Fibroblast of skin of left biceps (primary cell): ENCODE results near the gene HOXD9.

Experiments used
- DNase-seq, 2 experiments: peaks; one replicate each; pipeline ENCODE4 v3.0.0-alpha.2; 2013; ENCODE audit warnings: low read depth in 2 of 2

The HOXD9 gene

GRCh38 chr2:176122683-176123410 lies at the start of gene HOXD9:
HOXD9 (plus strand) TSS chr2:176122719; CDS start chr2:176122769, 50 bp downstream.
- no peak for DNase-seq

DNA sequence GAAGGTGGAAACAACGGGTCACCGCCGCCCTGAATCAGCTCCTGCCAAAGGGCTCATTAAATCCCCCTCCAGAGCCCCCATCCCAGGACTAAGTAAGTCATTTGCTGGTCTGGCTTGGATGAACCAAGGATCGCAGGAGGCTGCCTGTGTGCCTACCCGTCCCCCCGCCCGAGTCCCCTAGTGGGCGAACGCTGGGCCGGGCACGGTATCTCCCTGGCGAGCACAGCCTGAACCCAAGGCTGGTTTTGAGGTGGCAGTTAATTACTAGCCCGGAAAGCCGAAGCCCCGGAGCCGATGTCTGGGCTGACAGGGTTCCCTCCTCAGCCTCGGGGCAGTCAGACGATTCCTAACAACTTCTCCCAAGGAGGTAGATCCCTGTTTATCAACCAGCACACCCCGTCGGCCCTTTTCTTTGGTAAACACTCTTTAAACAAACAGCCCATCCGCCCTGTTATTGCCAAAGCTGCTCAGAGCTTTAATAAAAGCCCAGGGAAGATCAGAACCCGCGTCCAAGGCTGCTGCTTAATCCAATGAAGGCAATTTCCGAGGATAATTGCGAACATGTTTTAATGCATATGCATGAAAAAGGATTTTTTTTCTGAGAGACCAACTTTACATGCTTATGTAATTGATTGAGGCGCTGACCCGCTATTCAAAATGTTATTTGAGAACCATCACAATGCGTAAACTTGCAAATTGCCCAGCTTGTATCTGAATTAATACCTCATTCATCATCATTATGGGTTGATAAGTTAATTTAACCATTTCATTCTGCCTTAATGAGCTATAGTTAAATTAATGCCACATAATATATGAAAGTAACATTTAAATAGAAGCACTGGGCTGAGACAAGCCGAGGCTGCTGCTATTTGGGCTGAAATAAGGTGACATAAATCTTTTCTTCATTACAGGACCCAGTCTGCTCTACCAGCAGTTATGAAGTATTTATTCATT lies 49.3 kb upstream of the HOXD9 start:
- no peak for DNase-seq

GRCh38 chr2:176074919-176075425 lies 47.5 kb upstream of the HOXD9 start:
- DNase-seq, result no peak

DNA sequence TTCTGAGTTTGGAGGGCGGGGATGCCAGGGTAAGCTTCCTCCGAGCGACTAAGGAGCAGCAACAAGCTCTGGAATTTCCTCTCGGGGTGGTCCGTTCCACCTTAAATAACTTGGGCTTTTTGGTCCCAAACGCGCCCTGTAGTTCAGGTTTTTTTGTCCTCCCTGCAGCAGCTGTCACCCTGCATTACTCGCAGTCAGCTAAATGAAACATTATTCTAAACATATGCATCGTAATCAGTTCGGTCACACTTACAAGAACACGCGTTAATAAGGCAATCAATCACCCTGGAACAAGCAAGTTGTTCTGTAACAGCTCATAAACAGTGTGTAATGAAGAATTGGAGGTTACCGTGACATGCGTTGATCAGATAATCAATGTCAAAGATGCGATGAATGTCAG lies 47.0 kb upstream of the HOXD9 start:
- no peak for DNase-seq

DNA sequence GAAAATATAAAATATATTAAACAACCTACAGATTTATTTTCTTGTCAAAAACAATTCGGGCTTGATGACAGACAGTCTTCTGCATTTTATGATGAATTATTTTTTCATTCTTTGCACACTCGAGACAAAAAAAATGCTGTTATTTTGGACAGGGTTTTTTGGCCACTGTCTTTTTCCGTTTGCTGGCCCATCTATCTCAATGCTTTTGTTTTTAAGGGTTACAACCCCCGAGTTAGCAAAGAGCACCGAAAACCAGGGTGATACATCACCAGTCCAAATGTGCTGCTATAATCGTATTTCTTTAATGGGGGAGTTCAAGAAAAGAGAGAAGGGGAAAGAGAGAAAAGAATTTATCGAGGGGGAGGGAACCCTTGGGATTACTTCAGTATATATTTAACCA lies 46.5 kb upstream of the HOXD9 start:
- no peak for DNase-seq

DNA sequence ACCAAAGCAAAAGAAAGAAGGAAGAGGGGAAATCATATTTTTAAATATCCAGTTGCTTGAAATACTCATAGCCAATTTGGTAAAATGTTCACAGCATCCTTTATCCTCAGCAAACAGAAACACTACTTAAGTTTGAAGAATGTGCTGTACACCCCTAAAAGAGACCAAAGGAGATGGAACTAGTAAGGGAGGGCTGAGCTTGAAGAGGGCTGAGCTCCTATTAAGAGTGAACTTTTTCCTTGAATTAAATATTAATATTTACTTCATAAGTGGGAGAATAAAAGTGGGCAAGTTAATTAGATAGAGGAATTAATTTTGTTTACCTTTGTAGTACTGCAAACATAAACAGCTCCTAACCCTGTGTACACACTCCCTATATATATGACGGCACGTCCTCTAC lies 45.7 kb upstream of the HOXD9 start:
- no peak for DNase-seq

DNA sequence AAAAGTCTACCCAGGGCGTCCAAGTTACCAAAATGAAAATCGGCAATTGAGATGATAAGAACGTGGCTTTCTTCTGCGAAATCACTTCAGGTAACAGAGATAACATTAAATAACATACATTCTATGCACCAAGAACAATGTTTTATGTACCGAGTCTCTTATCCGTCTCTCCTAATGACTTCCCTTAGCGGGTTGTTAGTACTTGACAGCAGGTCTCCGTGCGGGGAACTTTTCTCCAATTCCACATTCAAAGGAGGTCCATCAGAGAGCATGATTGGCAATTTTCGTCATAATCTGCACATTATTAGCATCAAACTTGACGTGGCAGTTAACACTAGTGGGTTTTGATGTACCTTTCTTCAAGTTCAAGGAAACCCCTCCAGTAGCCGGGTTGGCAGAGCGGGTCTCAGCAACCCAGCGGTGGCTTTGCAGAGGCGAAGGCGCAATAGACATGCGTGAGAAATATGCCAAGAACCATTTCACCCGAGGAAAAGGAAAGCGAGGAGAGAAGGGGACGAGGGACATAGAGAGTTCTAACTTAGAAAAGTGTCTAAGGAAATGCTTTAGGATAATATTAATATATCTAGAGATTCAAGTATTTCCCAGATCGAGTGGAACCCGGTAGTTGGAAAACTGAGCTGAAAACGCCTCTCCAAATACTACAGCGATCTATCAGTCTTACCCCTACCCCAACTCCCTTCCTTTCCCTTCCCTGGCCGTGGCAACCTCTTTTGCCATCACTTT lies 43.8 kb upstream of the HOXD9 start:
- no peak for DNase-seq

DNA sequence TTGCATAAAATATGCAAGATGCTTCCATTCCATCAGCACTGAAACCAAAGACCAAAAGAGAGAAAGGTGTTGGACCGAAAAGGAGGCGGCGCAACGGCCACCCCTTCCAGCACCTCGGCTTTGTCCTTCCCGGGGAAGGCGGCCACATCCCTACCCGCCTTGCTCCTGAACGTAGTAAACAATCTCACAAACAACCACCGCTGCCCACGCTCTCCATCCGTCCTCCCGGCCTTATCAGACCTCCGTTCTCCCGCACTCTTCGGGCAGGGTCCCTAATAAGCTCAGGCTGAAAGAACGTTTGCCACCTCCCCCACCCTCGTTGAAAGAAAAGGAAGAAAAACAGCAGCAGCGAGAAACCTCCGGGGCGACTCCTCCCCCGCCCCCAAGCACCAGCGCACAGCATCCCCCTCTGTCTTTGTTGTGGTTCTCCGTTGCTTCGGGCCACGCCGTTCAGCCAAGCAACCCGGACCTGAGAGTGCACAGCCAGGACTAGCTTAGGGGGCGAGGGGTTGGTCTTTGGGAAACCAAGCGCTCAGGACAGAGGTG lies 43.2 kb upstream of the HOXD9 start:
- DNase-seq, result no peak

- no peak for DNase-seq
Measured at GRCh38 chr2:176079831-176080539, 42.5 kb upstream of the HOXD9 start.

- DNase-seq, result no peak
Measured at GRCh38 chr2:176080540-176081375, 41.8 kb upstream of the HOXD9 start.

DNA sequence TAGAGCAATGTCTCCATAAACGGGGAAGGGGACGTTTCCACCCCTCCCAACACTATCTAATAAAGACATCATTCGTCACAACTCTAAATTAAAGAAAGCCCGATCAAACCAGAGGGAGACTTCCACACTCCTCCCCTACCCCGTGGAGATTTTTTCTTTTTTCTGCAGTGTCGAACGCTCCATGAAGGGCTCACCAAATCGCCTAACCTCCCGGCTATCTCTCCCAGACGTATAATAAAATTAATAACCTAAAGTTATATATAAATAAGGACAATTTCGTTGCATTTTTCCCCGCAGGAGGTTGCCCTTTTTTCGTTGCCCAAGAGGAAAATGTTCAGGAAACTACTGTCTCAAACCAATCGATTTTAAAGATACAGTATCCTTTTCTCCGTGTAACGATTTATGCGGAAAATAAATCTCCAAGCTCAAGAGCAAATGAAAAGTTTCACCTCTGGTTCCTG lies 41.1 kb upstream of the HOXD9 start:
- DNase-seq, result no peak

- DNase-seq, result no peak
Measured at GRCh38 chr2:176081837-176082524, 40.5 kb upstream of the HOXD9 start.

DNA sequence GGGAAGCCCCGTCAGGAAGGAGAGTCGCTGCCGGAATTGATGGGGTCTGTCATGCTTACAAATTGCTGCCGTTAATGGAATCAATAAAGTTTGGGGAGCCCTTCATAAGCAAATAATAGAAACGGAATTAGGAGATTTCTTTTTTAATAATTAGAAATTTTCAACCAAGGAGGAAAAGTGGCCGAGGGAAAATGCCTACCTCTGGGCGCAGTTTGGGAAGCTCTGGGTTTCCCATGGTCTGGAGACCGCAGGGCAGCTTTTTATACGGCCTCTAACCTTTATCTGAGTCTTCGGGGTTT lies 40.0 kb upstream of the HOXD9 start:
- DNase-seq, result no peak

DNA sequence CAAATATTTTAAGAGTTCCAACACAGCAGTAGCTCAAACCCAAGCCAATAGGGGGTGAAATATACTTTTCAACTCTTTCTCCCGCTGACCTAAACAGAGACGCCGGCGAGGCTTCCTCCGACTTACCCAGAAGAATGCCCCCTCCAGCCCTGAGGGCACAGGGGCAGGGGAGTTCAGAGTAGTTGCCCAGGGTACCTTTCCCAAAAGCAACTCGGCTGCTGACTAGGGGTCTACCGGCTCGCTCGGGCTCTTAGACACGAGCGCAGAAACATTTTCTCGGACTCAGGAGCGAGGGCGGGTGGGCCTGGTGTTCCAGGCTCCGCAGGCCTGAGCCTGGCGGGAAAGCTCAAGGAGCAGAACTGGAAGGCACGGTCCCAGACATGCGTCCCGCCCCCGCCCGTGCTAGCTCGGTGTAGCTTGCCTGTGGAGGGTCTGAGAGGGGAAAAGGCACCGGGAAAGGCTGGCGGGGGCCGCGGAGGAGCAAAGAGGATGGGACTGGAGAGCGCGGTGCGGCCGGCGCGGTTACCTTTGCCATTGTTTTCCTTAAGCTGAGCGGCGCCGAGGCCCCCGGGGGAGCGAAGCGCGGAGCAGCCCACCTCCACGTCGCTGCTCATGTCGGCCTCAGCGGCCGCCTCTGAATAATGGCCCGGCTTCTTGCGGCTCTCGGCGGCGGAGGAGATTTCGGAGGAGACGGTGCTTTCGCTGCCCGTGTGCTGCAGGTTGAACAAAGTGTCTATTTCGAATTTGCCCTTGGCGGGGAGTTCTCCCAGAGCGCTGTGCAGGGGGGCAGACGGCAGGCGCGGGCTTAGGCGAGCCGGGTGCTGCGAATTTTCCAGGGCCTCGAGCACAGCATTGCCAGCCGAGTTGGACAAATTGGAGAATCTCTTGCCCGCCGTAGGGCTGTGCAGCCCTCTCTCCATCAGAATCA lies 39.4 kb upstream of the HOXD9 start:
- DNase-seq, result no peak

GRCh38 chr2:176083796-176084261 lies 38.7 kb upstream of the HOXD9 start, which contains the start of gene EVX2:
EVX2 (minus strand) TSS chr2:176083962; CDS start chr2:176083776, 186 bp downstream.
- no peak for DNase-seq

DNA sequence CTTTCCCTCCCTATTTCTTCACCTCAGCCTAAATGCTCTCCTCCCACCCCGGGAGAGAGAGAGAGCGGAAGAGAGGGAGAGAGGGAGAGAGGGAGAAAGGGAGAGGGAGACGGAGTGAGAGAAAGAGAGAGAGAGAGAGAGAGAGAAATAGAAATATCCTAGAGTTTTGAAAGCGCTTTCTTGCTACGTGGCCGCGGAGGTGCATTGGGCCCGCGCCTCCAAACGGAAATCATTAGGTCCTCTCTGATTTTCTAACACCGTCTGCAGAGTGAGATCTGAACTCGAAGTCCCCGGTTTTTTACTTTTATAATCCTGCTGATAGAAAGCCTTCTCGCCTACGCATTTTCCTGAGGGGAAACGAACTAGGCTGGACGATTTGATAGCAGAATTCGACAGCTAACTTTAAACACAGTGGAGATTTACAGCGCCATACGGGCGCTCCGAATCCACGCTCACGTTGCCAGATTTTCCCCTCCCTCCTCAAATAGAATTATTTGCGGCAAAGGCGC lies 37.9 kb upstream of the HOXD9 start:
- no peak for DNase-seq

DNA sequence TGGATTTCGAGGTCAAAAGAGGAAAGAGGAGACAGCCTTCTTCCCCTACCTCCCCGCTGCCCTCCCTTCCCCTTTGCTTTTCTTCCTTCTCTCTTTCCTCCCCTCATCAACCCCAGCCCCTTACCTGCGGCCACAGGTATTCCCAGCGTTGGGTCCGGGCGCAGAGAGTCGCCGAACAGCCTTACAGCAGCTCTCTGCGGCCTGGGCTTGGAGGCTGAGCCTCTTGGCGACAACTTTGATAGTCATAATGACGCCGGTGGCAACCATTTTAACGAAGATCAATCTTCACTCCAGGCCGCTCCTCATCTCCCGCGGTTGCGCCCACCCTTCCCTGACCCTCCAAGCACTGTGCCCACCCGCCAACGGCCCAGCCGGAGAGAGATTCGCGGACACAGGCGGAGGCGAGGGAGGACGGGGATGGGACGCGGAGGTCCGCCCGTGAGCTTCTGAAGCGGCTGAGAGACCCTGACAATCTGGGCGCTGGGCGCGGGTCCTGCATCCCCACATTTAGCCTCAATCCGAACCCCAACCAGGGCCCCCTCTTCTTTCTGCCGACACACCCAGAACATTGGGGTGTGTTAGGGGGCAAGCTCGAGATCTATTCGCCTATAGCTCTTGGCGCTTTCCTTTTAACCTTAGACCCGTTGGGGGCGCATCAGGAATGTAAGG lies 37.3 kb upstream of the HOXD9 start:
- no peak for DNase-seq
